Neural cell (in vitro differentiated cells): ENCODE data around the gene SCUBE1. TPM values are rescaled to one million over a fixed set of nuclear protein-coding genes. Genes with fewer than 3 reads are reported as not detected.

ENCODE experiments used
- H2AFZ ChIP-seq: fragments of 200-600, 300-800 bp; sonication (generic), shearing (Covaris generic); 2 replicates; pipeline ENCODE4 v1.6.0; 2014; ENCODE audit warnings: low read depth, mild to moderate bottlenecking, antibody characterized with exemption, low read length, moderate library complexity
- H3F3A ChIP-seq: fragments of 200-600 bp; shearing (Covaris generic); 2 replicates; pipeline ENCODE4 v1.6.1; 2016; ENCODE audit warnings: mild to moderate bottlenecking, moderate library complexity, mixed read lengths, antibody characterized with exemption, low read length; ENCODE audit not compliant: insufficient read depth, poor library complexity, severe bottlenecking
- H3K27ac ChIP-seq: fragments of 200-600, 300-800 bp; sonication (generic), shearing (Covaris generic); 2 replicates; pipeline ENCODE4 v1.5.1; 2014; ENCODE audit warnings: mild to moderate bottlenecking, low read length, moderate library complexity
- H3K27me3 ChIP-seq: fragments of 300-800, 200-600 bp; sonication (generic), shearing (Covaris generic); 2 replicates; pipeline ENCODE4 v1.6.0; 2014; ENCODE audit warnings: mild to moderate bottlenecking, low read depth, low read length, moderate library complexity; ENCODE audit not compliant: insufficient read depth
- H3K36me3 ChIP-seq: fragments of 300-800, 200-600 bp; sonication (generic), shearing (Covaris generic); 2 replicates; pipeline ENCODE4 v1.5.1; 2014; ENCODE audit warnings: mild to moderate bottlenecking, antibody characterized with exemption, low read length, moderate library complexity; ENCODE audit not compliant: insufficient read depth
- H3K4me2 ChIP-seq: fragments of 300-800, 200-600 bp; sonication (generic), shearing (Covaris generic); 2 replicates; pipeline ENCODE4 v1.6.0; 2014; ENCODE audit warnings: mild to moderate bottlenecking, low read length
- H3K4me3 ChIP-seq: fragments of 300-800, 200-600 bp; sonication (generic), shearing (Covaris generic); 2 replicates; pipeline ENCODE4 v1.5.1; 2014; ENCODE audit warnings: mild to moderate bottlenecking, low read length, moderate library complexity
- H3K79me2 ChIP-seq: fragments of 200-600 bp; shearing (Covaris generic); replicated peaks from 2 replicates; pipeline ENCODE4 v1.6.0; 2014; ENCODE audit warnings: mild to moderate bottlenecking, low read length, moderate library complexity; ENCODE audit not compliant: insufficient read depth
- H3K9ac ChIP-seq: fragments of 300-800, 200-600 bp; sonication (generic), shearing (Covaris generic); 2 replicates; pipeline ENCODE4 v1.6.1; 2016; ENCODE audit warnings: mild to moderate bottlenecking, low read length, mixed read lengths
- H3K9me2 ChIP-seq: fragments of 200-600 bp; shearing (Covaris generic); 2 replicates; pipeline ENCODE4 v1.6.1; 2016; ENCODE audit warnings: mild to moderate bottlenecking, low read length, mixed read lengths; ENCODE audit not compliant: insufficient read depth
- H3K9me3 ChIP-seq: fragments of 200-600, 300-800 bp; sonication (generic), shearing (Covaris generic); 2 replicates; pipeline ENCODE4 v1.6.1; 2016; ENCODE audit warnings: mild to moderate bottlenecking, mixed run types, low read length, moderate library complexity, mixed read lengths
- H4K20me1 ChIP-seq: fragments of 200-600 bp; shearing (Covaris generic); 2 replicates; pipeline ENCODE4 v1.6.1; 2016; ENCODE audit warnings: mild to moderate bottlenecking, mixed run types; ENCODE audit not compliant: insufficient read depth
- CTCF ChIP-seq: fragments of 450-650 bp; IDR thresholded peaks from 2 replicates; pipeline ENCODE4 v1.5.1; 2014; ENCODE audit warnings: antibody characterized with exemption, mild to moderate bottlenecking, moderate library complexity; ENCODE audit not compliant: poor library complexity, severe bottlenecking
- EP300 ChIP-seq: fragments of 450-650 bp; conservative IDR thresholded peaks from 2 replicates; pipeline ENCODE4 v1.6.1; 2014; ENCODE audit warnings: antibody characterized with exemption, mild to moderate bottlenecking, moderate library complexity; ENCODE audit not compliant: poor library complexity, severe bottlenecking
- EZH2 ChIP-seq: fragments of 200-600, 300-800 bp; shearing (Covaris generic), sonication (generic); IDR thresholded peaks from 2 replicates; pipeline ENCODE4 v1.6.1; 2014; ENCODE audit warnings: antibody characterized with exemption, low read length, borderline replicate concordance, mild to moderate bottlenecking; ENCODE audit not compliant: insufficient read depth, poor library complexity, severe bottlenecking
- MXI1 ChIP-seq: fragments of 450-650 bp; conservative IDR thresholded peaks from 2 replicates; pipeline ENCODE4 v1.6.1; 2014; ENCODE audit warnings: antibody characterized with exemption, mild to moderate bottlenecking; ENCODE audit not compliant: poor library complexity, severe bottlenecking
- POLR2AphosphoS5 ChIP-seq: IDR thresholded peaks from 2 replicates; pipeline ENCODE4 v1.6.1; 2012
- RAD21 ChIP-seq: fragments of 450-650 bp; conservative IDR thresholded peaks from 2 replicates; pipeline ENCODE4 v1.6.1; 2014; ENCODE audit warnings: antibody characterized with exemption, mild to moderate bottlenecking, moderate library complexity
- REST ChIP-seq: IDR thresholded peaks from 2 replicates; pipeline ENCODE4 v1.6.1; 2012; ENCODE audit warnings: borderline replicate concordance
- SMC3 ChIP-seq: fragments of 450-650 bp; conservative IDR thresholded peaks from 2 replicates; pipeline ENCODE4 v1.6.1; 2014; ENCODE audit warnings: antibody characterized with exemption, mild to moderate bottlenecking, moderate library complexity; ENCODE audit not compliant: poor library complexity
- TAF1 ChIP-seq: IDR thresholded peaks from 2 replicates; pipeline ENCODE4 v1.6.1; 2012; ENCODE audit warnings: low read depth
- polyA plus RNA-seq: library from polyadenylated mRNA; depleted of rRNA; stranded (reverse); fragments of >200 nt; gene quantifications from 2 replicates; pipeline ENCODE4 v1.2.3, GENCODE V29; 2014

SCUBE1 gene
- polyA plus RNA-seq, 1 donor from 2014 or later, result 8.4 TPM

GRCh38 chr22:43304831-43305590, 38.2 kb downstream of the SCUBE1 start:
- Histone ChIP-seq H3K79me2 (no peaks in the 10 kb centered on the region), H2AFZ (no peak overlapping the region), H4K20me1 (no peaks in the 10 kb centered on the region), H3K9me3 (no peaks in the 10 kb centered on the region), H3K4me3 (no peak overlapping the region), H3K27ac (no peak overlapping the region), H3K9ac (no peak overlapping the region), H3K36me3 (no peaks in the 10 kb centered on the region), H3K4me2 (no peak overlapping the region), H3K9me2 (no peaks in the 10 kb centered on the region), H3K27me3 (no peaks in the 10 kb centered on the region), H3F3A (no peaks in the 10 kb centered on the region)
- TF ChIP-seq EZH2 (no peak), RAD21 (no peak), MXI1 (no peak), POLR2AphosphoS5 (no peak), REST (no peak), TAF1 (no peak), SMC3 (no peak), CTCF (no peak), EP300 (no peak)

- no peaks in the 10 kb centered on the region for H3K9me3 ChIP-seq
- H3K9me2 ChIP-seq, result no peaks in the 10 kb centered on the region
- H3K9ac ChIP-seq, result no peak overlapping the region
- no peaks in the 10 kb centered on the region for H4K20me1 ChIP-seq
- TF ChIP-seq EP300 (no peak), POLR2AphosphoS5 (no peak), SMC3 (no peak), EZH2 (no peak), CTCF (no peak), MXI1 (no peak), RAD21 (no peak), TAF1 (no peak), REST (no peak)
- no peak overlapping the region for H3K27ac ChIP-seq
- no peaks in the 10 kb centered on the region for H3K79me2 ChIP-seq
- no peak overlapping the region for H3K4me2 ChIP-seq
- H3F3A ChIP-seq, result no peaks in the 10 kb centered on the region
- H3K4me3 ChIP-seq, result no peak overlapping the region
- no peaks in the 10 kb centered on the region for H3K27me3 ChIP-seq
- no peaks in the 10 kb centered on the region for H3K36me3 ChIP-seq
- no peak overlapping the region for H2AFZ ChIP-seq
Observed at GRCh38 chr22:43303751-43304150, 39.4 kb downstream of the SCUBE1 start.
